GM19023 (cell line): ENCODE data around the gene PLIN1.

ENCODE experiments used
- ATAC-seq: cut with Tn5 transposase; IDR thresholded peaks from one replicate; pipeline ENCODE4 v1.9.1; 2021; ENCODE audit warnings: mild to moderate bottlenecking, moderate library complexity; ENCODE audit not compliant: unreplicated experiment

Gene PLIN1

DNA sequence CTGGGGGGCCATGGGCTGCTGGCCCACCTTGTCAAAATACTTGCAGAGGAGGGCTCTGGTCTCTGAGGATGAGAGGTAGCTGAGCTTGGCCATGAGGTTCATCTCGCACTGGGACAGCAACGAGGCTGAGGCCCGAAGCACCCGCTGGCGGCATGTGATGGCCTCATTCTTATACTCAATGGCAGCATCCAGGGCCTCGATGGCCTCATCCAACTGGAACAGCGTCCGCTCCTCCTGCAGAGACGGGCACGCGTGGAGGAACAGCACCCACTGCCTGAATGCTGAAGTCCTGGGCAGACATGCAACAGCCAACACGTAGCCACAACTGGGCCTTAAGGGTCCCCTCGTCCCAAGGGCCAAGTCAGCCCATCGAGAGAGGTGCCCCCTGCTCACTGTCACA is 48.9 kb downstream of the PLIN1 start:
- no peak for ATAC-seq

- no peak for ATAC-seq
These were observed 49.3 kb downstream of the PLIN1 start for GRCh38 chr15:89629829-89630228.

GRCh38 chr15:89628806-89629715 is 50.1 kb downstream of the PLIN1 start:
- ATAC-seq = no peak

GRCh38 chr15:89628301-89628700 is 50.9 kb downstream of the PLIN1 start:
- no peak for ATAC-seq

- no peak for ATAC-seq
These were observed 51.8 kb downstream of the PLIN1 start for GRCh38 chr15:89627256-89627970.

DNA sequence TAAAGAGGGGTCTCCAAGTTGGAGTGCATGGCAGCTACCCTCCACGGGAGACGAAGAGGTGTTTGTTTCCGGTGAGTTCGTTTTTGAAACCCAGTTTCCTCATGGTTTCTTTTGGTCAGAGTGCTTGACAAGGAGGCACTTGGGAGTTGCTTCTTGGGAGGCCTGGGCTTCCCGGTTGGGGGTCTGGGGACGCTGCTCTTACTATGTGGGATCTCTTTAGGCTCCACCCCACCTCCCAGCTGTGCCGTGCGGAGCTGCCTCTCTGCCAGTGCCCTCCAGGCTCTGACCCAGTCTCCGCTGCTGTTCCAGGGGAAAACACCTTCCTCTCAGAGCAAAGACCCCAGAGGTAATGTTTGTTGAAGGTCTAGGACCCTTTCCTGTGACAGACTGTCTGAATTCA is 53.5 kb downstream of the PLIN1 start:
- ATAC-seq = no peak

- no peak for ATAC-seq
These were observed 56.0 kb downstream of the PLIN1 start for GRCh38 chr15:89623165-89623564.

GRCh38 chr15:89621547-89621946 is 57.6 kb downstream of the PLIN1 start:
- no peak for ATAC-seq

DNA sequence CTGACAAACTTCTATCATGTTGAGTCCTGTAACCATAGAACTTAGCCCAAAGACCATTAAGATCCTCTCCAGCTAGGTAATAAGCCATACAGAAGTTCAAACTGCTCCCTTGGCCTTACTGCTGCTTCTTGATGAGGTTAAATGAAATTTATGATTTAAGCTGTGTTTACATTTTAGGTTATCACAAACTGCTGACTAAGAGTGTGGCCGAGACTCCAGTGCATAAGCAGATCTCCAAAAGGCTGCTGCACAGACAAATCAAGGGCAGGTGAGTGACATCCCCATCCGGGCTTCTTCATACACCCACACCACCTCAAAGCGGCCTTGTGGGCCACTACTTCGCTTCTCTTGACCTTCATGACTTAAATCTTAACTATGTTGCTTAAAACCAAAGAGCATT is 62.9 kb downstream of the PLIN1 start:
- no peak for ATAC-seq

DNA sequence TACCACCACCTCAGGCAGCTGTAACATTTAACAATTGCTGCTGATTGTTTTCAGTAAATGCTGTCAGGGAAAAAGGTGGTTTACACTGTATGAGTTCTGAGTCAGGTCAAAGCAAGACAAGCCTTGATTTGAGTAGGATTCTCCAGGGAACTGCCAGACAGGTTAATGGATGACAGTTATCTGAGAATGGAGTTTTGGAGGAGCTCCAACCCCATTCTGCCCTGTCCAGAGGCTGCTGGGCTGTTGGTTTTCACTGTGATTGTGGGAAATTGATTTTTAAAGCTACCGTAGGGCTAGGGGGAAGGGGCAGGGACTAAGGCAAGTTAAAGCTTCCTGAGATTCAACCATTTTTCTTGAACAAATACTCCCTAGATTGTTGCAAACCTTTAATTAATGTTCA is 64.0 kb downstream of the PLIN1 start:
- ATAC-seq = no peak
